GM13977 (cell line): ENCODE data around the gene MAD1L1.

Experiments used
- DNase-seq: peaks from one replicate; pipeline ENCODE4 v3.0.0; 2012; ENCODE audit warnings: low spot score
- CTCF ChIP-seq: IDR thresholded peaks from 2 replicates; pipeline ENCODE4 v1.5.1; 2012; ENCODE audit warnings: mild to moderate bottlenecking, control low read depth; ENCODE audit not compliant: insufficient read depth; ENCODE audit errors: extremely low read depth, missing control alignments
- in situ Hi-C: fragments of 300-500 bp; cut with MboI; formaldehyde crosslinking; loops from one replicate; pipeline ENCODE4 v1.12.0; 2022; ENCODE audit warnings: low sequenced_read_pairs, low pct_unique_long_range_greater_than_20kb, mixed read lengths, inconsistent platforms; ENCODE audit not compliant: unreplicated experiment

Gene MAD1L1

GRCh38 chr7:2016021-2016631 lies 216.6 kb downstream of the MAD1L1 start:
- no peak for TF ChIP-seq CTCF
- DNase-seq, result no peak
- in situ Hi-C loops, result no loop called here

GRCh38 chr7:2015251-2015871 lies 217.4 kb downstream of the MAD1L1 start:
- DNase-seq, result no peak
- TF ChIP-seq CTCF, result no peak
- in situ Hi-C loops, result no loop called here

- DNase-seq, result no peak
- in situ Hi-C loops, result no loop called here
- TF ChIP-seq CTCF, result no peak
Observed at GRCh38 chr7:2014391-2015241, 218.1 kb downstream of the MAD1L1 start.

- in situ Hi-C loops, result no loop called here
- no peak for TF ChIP-seq CTCF
- DNase-seq, result no peak
Observed at GRCh38 chr7:2013381-2014311, 219.1 kb downstream of the MAD1L1 start.

- no peak for TF ChIP-seq CTCF
- in situ Hi-C loops, result no loop called here
- DNase-seq, result no peak
Observed at GRCh38 chr7:2012981-2013380, 219.8 kb downstream of the MAD1L1 start.

GRCh38 chr7:2012044-2012900 lies 220.5 kb downstream of the MAD1L1 start:
- no peak for DNase-seq
- in situ Hi-C loops, result no loop called here
- TF ChIP-seq CTCF, result no peak
